ENCODE results near the gene TRAPPC10. TPM values are rescaled to one million over a fixed set of nuclear protein-coding genes. Genes with fewer than 3 reads are reported as not detected.
A peak's percentile ranks its signal among the peaks of the same experiment; 100 is the strongest.

The TRAPPC10 gene
- total and polyA plus RNA-seq, 5 donors = 7.6 to 23.3 (median 19.0) TPM

- ATAC-seq (no peak), DNase-seq (no peak)
- Histone ChIP-seq H3K9me3 (ENCODE audit: control insufficient read depth, low read length) (no peaks in the 10 kb centered on the region), H3K27me3 (ENCODE audit: control insufficient read depth, insufficient read depth) (no peaks in the 10 kb centered on the region), H3K4me1 (ENCODE audit: control insufficient read depth, insufficient read depth, low read length) (peaks cover 2% of the 10 kb centered on the region), H3K4me3 (ENCODE audit: low read length) (no peak overlapping the region), H3K27ac (ENCODE audit: low read length) (no peak overlapping the region)
- 93% methylated on average over 5 of the region's 5 CpGs for WGBS
- intact Hi-C loops (cut with DNase I) = no loop called here
Observed at GRCh38 chr21:44018127-44018526, 6.0 kb downstream of the TRAPPC10 start.

GRCh38 chr21:44018813-44019567, 6.9 kb downstream of the TRAPPC10 start:
- H3K27me3 ChIP-seq (ENCODE audit: control insufficient read depth, insufficient read depth) = no peaks in the 10 kb centered on the region
- intact Hi-C loops (cut with DNase I) = no loop called here
- H3K4me3 ChIP-seq (ENCODE audit: low read length) = no peak overlapping the region
- H3K4me1 ChIP-seq (ENCODE audit: control insufficient read depth, insufficient read depth, low read length) = peaks cover 2% of the 10 kb centered on the region
- WGBS = 77% methylated on average over 10 of the region's 10 CpGs
- no peaks in the 10 kb centered on the region for H3K9me3 ChIP-seq (ENCODE audit: control insufficient read depth, low read length)
- no peak overlapping the region for H3K27ac ChIP-seq (ENCODE audit: low read length)
- peak in 1 of 2 donors; percentile 32 for ATAC-seq
- DNase-seq = no peak

GRCh38 chr21:44019568-44019958, 7.5 kb downstream of the TRAPPC10 start:
- Histone ChIP-seq H3K4me1 (ENCODE audit: control insufficient read depth, insufficient read depth, low read length) (peaks cover 2% of the 10 kb centered on the region), H3K27ac (ENCODE audit: low read length) (no peak overlapping the region), H3K27me3 (ENCODE audit: control insufficient read depth, insufficient read depth) (no peaks in the 10 kb centered on the region), H3K9me3 (ENCODE audit: control insufficient read depth, low read length) (no peaks in the 10 kb centered on the region), H3K4me3 (ENCODE audit: low read length) (no peak overlapping the region)
- 89% methylated on average over 8 of the region's 8 CpGs for WGBS
- intact Hi-C loops (cut with DNase I) = no loop called here
- no peak for DNase-seq
- ATAC-seq = no peak

- intact Hi-C loops (cut with DNase I) = no loop called here
- no peak overlapping the region for H3K27ac ChIP-seq (ENCODE audit: low read length)
- H3K9me3 ChIP-seq (ENCODE audit: control insufficient read depth, low read length) = no peaks in the 10 kb centered on the region
- ATAC-seq = no peak
- H3K4me3 ChIP-seq (ENCODE audit: low read length) = no peak overlapping the region
- H3K27me3 ChIP-seq (ENCODE audit: control insufficient read depth, insufficient read depth) = no peaks in the 10 kb centered on the region
- 87% methylated on average over 4 of the region's 4 CpGs for WGBS
- DNase-seq = no peak
- peaks cover 2% of the 10 kb centered on the region for H3K4me1 ChIP-seq (ENCODE audit: control insufficient read depth, insufficient read depth, low read length)
Observed at GRCh38 chr21:44020551-44020950, 8.4 kb downstream of the TRAPPC10 start.

GRCh38 chr21:44021064-44021463, 9.0 kb downstream of the TRAPPC10 start:
- Histone ChIP-seq H3K27me3 (ENCODE audit: control insufficient read depth, insufficient read depth) (no peaks in the 10 kb centered on the region), H3K27ac (ENCODE audit: low read length) (no peak overlapping the region), H3K4me3 (ENCODE audit: low read length) (no peak overlapping the region), H3K9me3 (ENCODE audit: control insufficient read depth, low read length) (no peaks in the 10 kb centered on the region), H3K4me1 (ENCODE audit: control insufficient read depth, insufficient read depth, low read length) (peaks cover 4% of the 10 kb centered on the region)
- ATAC-seq = no peak
- 76% methylated on average over 1 of the region's 1 CpG for WGBS
- intact Hi-C loops (cut with DNase I) = no loop called here
- DNase-seq = no peak

GRCh38 chr21:44024257-44024656, 12.1 kb downstream of the TRAPPC10 start:
- intact Hi-C loops (cut with DNase I) = no loop called here
- H3K4me3 ChIP-seq (ENCODE audit: low read length) = no peak overlapping the region
- DNase-seq = no peak
- ATAC-seq = no peak
- H3K9me3 ChIP-seq (ENCODE audit: control insufficient read depth, low read length) = no peaks in the 10 kb centered on the region
- peaks cover 2% of the 10 kb centered on the region for H3K4me1 ChIP-seq (ENCODE audit: control insufficient read depth, insufficient read depth, low read length)
- H3K27me3 ChIP-seq (ENCODE audit: control insufficient read depth, insufficient read depth) = no peaks in the 10 kb centered on the region
- no peak overlapping the region for H3K27ac ChIP-seq (ENCODE audit: low read length)
- WGBS = 68% methylated on average over 1 of the region's 1 CpG

- peak overlapping the region; percentile 54 for H3K27ac ChIP-seq (ENCODE audit: low read length)
- no peaks in the 10 kb centered on the region for H3K27me3 ChIP-seq (ENCODE audit: control insufficient read depth, insufficient read depth)
- DNase-seq (peak; percentile 81 to 90 (median 88)), ATAC-seq (peak; percentile 92 to 95)
- intact Hi-C loops (cut with DNase I) = no loop called here
- WGBS = 35% methylated on average over 8 of the region's 8 CpGs
- H3K9me3 ChIP-seq (ENCODE audit: control insufficient read depth, low read length) = no peaks in the 10 kb centered on the region
- no peak overlapping the region for H3K4me3 ChIP-seq (ENCODE audit: low read length)
- H3K4me1 ChIP-seq (ENCODE audit: control insufficient read depth, insufficient read depth, low read length) = peaks cover 2% of the 10 kb centered on the region
Observed at GRCh38 chr21:44024887-44025353, 12.8 kb downstream of the TRAPPC10 start.

GRCh38 chr21:44027607-44028286, 15.6 kb downstream of the TRAPPC10 start:
- 96% methylated on average over 8 of the region's 8 CpGs for WGBS
- DNase-seq (no peak), ATAC-seq (no peak)
- H3K27ac ChIP-seq (ENCODE audit: low read length) = no peak overlapping the region
- no peaks in the 10 kb centered on the region for H3K27me3 ChIP-seq (ENCODE audit: control insufficient read depth, insufficient read depth)
- peaks cover 2% of the 10 kb centered on the region for H3K4me1 ChIP-seq (ENCODE audit: control insufficient read depth, insufficient read depth, low read length)
- H3K4me3 ChIP-seq (ENCODE audit: low read length) = no peak overlapping the region
- H3K9me3 ChIP-seq (ENCODE audit: control insufficient read depth, low read length) = no peaks in the 10 kb centered on the region
- intact Hi-C loops (cut with DNase I) = no loop called here

GRCh38 chr21:44028287-44028659, 16.2 kb downstream of the TRAPPC10 start:
- H3K4me3 ChIP-seq (ENCODE audit: low read length) = no peak overlapping the region
- no peak overlapping the region for H3K27ac ChIP-seq (ENCODE audit: low read length)
- no peaks in the 10 kb centered on the region for H3K27me3 ChIP-seq (ENCODE audit: control insufficient read depth, insufficient read depth)
- ATAC-seq (no peak), DNase-seq (no peak)
- H3K4me1 ChIP-seq (ENCODE audit: control insufficient read depth, insufficient read depth, low read length) = peaks cover 2% of the 10 kb centered on the region
- intact Hi-C loops (cut with DNase I) = no loop called here
- WGBS = 97% methylated on average over 6 of the region's 6 CpGs
- H3K9me3 ChIP-seq (ENCODE audit: control insufficient read depth, low read length) = no peaks in the 10 kb centered on the region

GRCh38 chr21:44029460-44030087, 17.5 kb downstream of the TRAPPC10 start:
- no peak for ATAC-seq
- WGBS = 97% methylated on average over 6 of the region's 6 CpGs
- no peak for DNase-seq
- intact Hi-C loops (cut with DNase I) = no loop called here
- Histone ChIP-seq H3K9me3 (ENCODE audit: control insufficient read depth, low read length) (no peaks in the 10 kb centered on the region), H3K27ac (ENCODE audit: low read length) (no peak overlapping the region), H3K4me1 (ENCODE audit: control insufficient read depth, insufficient read depth, low read length) (peaks cover 2% of the 10 kb centered on the region), H3K4me3 (ENCODE audit: low read length) (no peak overlapping the region), H3K27me3 (ENCODE audit: control insufficient read depth, insufficient read depth) (no peaks in the 10 kb centered on the region)

- DNase-seq (no peak), ATAC-seq (no peak)
- WGBS = 95% methylated on average over 4 of the region's 4 CpGs
- Histone ChIP-seq H3K4me1 (ENCODE audit: control insufficient read depth, insufficient read depth, low read length) (no peaks in the 10 kb centered on the region), H3K27me3 (ENCODE audit: control insufficient read depth, insufficient read depth) (no peaks in the 10 kb centered on the region), H3K4me3 (ENCODE audit: low read length) (no peak overlapping the region), H3K27ac (ENCODE audit: low read length) (no peak overlapping the region), H3K9me3 (ENCODE audit: control insufficient read depth, low read length) (no peaks in the 10 kb centered on the region)
- intact Hi-C loops (cut with DNase I) = no loop called here
Observed at GRCh38 chr21:44035244-44035643, 23.1 kb downstream of the TRAPPC10 start.
